ENCODE results near the gene TENM3. TPM values are rescaled to one million over a fixed set of nuclear protein-coding genes. Genes with fewer than 3 reads are reported as not detected.

Gene TENM3
- total RNA-seq, 1 donor from 2014 or later, result 91.0 TPM

DNA sequence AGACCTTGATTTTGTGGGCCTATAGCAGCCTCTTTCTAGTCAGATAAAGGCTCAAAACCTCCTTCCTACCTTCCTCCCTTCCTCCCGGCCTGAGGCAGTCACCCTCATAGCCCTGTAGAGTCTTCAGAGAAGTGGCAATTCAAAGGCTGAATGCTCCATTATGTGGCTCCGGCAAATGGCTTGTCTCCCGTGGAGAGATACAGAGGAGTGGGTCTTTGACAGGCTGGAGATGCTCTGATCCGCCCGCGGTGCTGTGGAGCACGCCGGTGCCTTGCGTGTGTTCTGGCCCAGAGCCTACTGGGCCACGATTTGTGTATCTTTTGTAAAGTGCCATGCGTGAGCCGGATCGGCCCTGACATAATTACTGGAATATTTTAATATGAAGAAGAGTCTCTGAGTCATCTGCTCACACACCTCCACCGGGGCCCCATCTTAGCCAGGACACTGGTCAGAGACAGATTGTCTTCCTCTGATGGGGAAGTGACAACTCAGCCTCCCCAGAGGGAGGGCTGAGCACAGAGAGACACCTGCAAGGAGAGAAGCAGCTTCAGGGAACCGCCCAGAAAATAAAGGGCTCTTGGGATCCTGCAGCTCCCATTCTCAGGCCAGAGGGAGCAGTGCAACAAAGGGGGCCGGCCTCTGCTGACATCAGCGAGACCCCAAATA lies 585.3 kb downstream of the TENM3 start:
- DNase-seq (ENCODE audit: low read depth), result no peak

DNA sequence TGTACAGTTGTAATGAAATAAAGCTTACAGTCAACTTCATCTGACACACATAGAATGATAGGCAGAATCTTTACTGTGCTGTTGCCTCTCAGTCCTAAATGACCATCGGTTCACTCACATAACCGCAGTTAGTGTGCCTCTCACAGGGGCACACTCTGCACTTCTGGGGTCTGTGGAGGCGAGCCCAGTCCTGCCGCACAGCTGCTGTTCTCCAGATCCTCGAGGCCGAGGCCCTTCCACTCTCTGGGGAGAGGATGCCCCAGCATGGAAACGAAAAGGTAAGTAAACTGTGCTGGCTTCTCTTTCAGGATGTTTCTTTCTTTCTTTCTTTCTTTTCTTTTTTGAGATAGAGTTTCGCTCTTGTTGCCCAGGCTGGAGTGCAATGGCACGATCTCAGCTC lies 586.0 kb downstream of the TENM3 start:
- no peak for DNase-seq (ENCODE audit: low read depth)

DNA sequence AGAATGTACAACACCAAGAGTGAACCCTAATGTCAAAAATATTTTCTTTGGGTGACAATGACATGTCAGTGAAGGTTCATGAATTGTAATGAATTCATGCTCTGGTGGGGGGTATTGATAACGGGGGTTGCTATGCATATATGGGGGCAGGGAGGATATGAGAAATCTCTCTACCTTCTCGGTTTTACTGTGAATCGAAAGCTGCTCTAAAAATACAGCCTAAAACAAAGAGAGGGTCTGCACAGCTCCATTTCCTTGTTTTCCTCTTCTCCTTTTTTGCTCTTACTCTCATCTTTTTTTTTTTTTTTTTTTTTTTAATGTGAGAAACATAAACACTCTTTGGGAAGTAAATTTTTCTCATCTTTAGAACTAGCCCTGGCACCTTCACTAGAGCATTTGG lies 588.2 kb downstream of the TENM3 start:
- DNase-seq (ENCODE audit: low read depth), result no peak

DNA sequence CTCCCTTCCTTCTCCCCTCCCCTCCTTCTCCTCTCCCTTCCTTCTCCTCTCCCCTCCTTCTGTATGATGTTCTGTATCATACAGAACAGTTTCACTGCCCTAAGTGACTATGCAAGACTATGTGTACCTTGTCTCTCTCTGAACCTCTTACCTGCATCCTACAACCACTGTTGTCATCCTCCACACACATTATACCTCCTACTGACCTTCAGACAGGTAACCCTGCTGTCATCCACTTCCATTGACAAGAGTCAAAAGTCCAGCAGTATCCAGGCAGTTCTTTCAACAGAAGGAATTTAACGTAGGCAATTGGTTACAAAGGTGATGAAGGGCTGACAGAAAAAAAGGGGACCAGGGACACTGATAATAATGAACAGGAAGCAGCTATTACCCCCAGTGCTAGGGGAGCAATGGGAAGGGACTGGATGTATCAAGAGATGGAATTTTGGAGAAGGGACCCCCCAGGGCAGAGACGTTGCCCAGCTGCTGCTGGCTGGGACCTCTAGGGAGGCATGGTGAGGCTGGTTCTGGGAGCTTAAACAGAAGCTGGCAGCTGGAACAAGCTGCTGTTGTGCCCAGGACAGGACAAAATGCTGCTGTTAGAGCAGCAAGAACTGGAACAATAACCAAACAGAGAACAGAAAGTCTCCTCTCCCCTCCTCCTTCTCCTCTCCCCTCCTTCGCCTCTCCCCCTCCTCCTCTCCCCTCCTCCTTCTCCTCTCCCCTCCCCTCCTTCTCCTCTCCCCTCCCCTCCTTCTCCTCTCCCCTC lies 589.3 kb downstream of the TENM3 start:
- DNase-seq (ENCODE audit: low read depth), result no peak

DNA sequence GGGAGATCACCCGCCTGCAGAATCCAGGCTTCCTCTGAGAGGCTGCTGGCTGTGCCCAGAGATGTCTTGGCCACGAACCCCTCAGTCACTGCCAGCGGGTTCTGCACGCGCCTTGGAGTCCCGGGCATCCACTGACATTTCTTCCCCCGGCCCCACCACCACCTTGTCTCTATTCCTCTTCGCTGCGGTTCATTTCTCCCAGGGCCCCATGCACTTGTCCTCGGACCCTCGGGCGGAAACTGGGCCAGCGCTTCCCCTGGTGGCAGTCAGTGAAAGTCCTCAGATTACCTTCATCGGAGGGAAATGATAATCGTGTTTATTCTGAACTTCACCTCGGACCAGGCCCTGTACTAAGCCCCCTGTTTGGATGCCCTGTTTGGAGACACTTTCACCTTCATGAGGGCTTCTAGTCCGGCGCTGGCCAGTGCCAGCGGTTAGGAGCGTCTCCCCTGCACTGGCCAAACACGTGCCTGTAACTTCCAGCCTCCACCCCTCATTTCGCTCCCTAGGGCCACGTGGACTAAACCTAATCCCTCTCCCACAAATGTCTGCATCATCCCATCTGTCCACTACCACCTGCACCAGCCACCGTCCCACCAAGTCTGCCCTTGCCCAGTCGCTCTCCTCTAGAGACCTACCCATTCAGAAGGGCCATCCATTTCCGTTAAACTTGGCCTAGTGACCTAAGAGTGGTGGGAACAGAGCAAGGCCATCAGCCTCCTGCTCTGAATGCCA lies 592.0 kb downstream of the TENM3 start:
- no peak for DNase-seq (ENCODE audit: low read depth)

DNA sequence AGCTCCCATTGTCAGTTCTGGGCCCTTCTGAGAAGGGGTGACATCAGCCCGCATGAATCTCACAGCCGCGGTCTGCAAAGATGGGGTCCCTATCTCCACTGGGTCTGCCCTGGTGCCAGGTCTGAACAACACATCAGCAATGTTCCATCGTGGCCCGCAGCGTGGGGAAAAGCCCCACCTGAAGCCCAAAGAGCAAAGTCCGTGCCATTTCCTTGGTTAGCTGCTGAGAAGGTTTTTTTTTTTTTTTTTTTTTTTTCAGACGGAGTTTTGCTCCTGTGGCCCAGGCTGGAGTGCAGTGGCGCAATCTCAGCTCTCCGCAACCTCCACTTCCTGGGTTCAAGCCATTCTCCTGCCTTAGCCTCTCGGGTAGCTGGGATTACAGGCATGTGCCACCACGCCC lies 594.6 kb downstream of the TENM3 start:
- DNase-seq (ENCODE audit: low read depth), result no peak

DNA sequence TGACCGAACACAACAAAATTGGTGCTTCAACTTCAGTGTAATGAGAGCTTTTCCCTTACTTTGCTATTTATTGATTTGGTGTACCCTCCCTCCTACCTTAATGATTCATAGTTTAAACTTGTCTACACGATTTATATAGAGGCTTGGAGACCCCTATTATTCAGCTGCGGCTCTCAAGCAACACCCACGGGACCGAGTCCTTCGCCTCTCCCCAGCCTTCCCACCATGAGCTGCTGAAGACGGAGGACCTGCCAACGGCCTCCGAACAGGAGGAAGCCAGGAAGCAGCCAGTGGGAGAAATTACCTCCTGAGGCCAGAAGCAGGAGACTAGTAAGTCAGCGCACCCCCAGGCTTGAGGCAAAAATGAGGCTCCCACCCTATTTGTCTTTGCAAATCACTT lies 595.3 kb downstream of the TENM3 start:
- no peak for DNase-seq (ENCODE audit: low read depth)

DNA sequence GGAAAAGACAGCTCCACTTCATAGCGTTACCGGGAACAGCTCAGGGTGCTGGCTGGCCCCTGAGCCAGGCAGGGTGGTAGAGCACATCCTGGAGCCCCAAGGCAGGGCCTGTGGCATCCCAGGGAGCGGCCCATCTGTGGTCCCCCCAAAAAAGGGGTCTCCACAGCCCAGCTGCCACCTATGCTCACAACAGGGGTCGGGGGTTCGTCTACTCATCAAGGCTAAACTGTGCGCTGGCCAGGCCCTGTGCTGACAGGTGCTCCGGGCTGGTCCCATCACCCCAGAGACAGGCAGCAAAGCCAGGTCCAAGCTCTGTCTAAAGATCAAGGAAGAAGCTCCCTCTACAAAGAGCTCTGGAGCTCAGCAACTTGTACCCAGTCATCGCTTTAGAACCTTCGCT lies 596.1 kb downstream of the TENM3 start:
- no peak for DNase-seq (ENCODE audit: low read depth)

DNA sequence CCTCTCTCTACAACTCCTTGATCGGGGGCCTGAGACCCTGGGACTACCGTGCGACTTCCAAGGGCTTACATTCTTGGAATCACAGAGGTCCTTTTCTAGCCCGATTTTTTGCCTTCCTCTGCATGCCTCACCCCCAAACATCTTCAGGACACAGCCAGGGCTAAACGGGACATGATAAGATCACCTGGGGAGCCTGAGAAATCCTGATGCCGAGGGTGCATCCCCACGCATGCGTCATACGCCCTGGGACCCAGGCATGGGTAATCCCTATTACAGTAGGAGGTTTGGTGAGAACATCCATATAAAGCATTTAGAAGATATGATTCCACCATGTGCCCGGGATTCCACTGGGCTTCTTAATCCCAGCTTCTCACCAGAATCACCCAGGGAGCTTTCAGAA lies 596.9 kb downstream of the TENM3 start:
- no peak for DNase-seq (ENCODE audit: low read depth)

DNA sequence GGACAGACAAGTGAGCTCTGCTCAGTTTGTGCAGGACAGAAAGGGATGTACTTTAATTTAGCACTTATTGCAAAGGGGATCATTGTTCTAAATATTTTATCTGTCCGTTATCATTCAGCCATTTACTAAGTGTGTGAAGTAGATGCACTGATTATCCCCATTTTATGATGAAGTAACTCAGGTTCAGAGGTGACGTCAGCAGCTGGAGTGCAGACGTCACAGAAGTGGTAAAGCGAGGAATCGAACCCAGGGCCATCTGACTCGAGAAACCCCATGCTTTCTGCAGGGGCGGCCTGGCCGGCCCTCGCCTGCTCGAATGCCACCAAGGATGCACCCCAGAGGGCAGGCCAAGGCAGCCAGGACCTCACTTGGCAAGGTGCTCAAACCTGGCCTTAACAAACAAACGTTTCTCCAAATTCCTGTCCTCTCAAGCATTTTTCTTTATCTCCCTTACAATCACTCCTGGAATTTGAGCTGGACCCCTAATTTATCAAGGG lies 599.0 kb downstream of the TENM3 start:
- DNase-seq (ENCODE audit: low read depth), result no peak

DNA sequence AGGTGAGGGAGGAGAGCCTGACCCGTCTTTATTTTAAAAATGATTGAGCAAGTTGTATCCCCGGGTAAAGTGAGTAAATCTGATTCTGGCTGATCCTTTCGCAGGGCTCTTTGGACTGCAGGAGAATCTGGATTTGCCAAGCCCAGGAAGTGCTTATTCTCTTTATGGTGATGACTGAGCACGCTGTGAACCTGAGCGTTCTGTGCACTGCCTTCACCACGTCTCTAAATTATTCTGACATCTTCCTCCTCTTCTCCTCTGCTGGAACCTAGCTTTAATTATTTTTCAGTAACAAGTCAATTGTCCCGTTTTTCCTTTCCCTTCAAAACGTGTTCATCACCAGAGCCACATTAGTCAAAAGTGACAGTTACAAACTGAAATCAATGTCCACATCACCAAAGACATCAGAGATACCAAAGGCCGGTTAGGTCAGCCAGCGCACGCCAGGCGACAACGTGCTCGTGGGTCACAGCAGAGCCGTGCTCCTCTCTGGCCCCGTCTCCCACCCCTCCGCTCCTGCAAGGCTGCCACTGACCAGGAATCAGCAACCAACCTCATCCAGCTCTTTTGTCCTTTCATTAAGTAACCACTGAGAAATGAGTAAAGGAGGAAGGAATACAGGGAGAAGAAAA lies 599.7 kb downstream of the TENM3 start:
- no peak for DNase-seq (ENCODE audit: low read depth)

DNA sequence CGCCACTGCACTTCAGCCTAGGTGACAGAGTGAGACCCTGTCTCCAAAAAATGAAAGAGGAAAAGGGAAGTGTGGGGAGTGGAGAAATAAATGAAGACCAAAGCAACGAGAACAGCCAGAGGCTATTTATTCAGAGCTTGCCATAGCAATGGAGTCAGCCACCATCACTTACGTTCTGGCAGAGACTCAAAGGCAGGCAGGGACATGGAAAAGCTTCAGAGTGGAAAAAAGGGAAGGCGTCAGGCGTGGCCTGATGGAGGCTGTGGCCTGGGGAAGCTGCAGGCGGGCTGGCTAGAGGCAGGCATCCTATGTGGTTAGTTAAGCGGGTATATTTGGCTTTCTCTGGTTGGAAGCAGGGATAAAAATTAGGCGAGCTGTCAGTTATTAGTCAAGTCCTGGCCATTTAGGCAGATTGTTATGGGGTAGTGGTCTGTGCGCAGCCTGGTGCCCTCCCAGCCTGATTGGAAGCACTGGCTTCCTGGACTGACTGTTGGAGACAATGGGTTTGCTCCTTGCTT lies 600.7 kb downstream of the TENM3 start:
- DNase-seq (ENCODE audit: low read depth), result no peak

DNA sequence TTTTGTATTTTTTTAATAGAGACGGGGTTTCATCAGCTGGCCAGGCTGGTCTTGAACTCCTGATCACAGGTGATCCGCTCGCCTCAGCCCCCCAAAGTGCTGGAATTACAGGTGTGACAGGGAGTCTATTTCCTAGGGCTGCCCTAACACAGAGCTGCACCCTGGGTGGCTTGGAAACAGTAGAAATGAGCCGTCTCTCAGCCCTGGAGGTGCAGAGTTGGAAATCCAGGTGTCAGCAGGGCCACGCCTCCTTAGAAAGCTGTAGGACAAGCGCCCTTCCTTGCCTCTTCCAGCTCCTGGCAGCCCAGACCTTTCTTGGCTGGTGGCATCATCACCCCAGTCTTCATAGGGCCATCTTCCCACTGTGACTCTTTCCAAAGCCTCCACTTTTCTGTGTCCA lies 602.4 kb downstream of the TENM3 start:
- no peak for DNase-seq (ENCODE audit: low read depth)

DNA sequence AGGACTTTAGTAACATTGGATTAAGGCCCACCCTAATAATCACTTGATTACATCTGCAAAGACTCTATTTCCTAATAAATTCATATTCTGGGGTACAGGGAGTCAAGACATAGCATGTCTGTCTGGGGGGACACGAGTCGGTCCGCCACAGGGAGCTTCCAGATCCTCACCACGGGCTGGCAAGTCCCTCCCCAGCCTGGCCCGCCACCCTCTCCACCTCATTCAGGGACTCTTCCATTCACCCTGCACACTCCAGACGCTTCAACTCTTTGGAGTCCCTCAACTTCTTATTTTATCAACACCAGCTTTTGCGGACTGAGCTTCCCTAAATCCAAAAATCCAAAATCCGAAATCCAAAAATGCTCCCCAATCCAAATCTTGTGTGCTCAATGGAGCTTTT lies 602.8 kb downstream of the TENM3 start:
- DNase-seq (ENCODE audit: low read depth), result no peak

DNA sequence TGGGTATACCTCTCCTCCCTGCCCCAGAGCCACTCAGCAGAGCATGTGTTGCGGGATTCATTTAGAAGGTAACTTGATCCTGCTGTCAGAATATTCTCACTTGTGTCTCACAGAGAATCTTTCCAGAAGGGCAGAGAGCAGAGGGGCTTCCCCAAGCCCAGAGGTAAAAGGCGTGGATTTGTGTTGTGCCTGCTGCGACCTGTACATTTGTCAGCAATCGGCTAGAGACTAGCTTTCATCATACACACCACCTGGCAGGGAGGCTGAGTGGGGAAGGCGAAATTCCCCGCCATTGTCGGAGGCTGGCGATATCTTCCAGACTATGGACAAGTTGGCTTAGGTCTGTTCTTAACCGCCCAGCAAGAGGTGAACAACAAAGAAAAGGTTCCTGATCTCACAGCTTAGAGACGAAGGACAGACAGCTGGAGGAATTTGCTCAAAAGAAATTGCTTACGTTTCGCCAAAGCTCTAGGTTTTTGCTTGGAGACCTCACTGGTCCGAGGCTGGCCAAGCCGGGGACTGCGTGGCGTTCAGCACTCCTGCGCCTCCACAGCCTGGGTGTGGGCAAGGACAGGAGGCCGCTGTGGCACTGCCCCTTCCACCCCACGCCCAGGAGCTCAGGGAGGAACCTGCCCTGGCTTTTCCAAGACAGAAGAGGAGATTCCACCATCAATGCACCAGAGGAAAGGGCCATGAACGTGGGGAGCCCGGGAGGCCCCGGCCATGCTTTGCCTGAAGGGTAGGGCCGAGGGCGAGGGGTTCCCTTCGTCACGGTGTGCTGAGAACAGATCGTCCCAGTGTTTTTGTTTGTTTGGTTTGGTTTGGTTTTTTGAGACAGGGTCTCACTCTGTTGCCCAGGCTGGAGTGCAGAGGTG lies 604.6 kb downstream of the TENM3 start:
- DNase-seq (ENCODE audit: low read depth), result no peak

DNA sequence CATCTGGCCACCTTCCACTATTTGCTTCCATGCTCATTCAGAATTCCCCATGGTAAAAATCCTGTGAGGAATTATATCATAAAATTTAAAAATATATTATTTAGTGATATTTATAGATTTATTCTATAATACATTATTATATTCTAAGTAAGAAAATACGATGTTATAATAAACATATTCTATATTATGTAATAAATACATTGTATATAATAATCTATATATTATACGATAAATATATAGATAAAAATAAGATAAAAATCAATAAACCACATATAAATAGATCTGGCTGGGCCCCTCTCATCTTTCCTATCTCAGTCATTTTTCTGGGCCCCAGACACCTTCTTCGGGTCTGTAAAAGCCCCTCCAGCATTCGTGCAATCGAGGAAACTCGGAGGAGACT lies 605.5 kb downstream of the TENM3 start:
- no peak for DNase-seq (ENCODE audit: low read depth)
